ENCODE data around the gene SLC22A13. TPM values are rescaled to one million over a fixed set of nuclear protein-coding genes. Genes with fewer than 3 reads are reported as not detected.

SLC22A13 gene
- total RNA-seq, 1 donor from 2014 or later, result 0.51 TPM

GRCh38 chr3:38314112-38314763, 48.6 kb downstream of the SLC22A13 start:
- no peak for ATAC-seq (ENCODE audit: low read depth)
- POLR2A ChIA-PET, result no interaction called here

GRCh38 chr3:38314764-38315487, 49.3 kb downstream of the SLC22A13 start:
- no peak overlapping the region for H3K4me3 Mint-ChIP-seq
- H3K36me3 Mint-ChIP-seq (ENCODE audit: low read depth), result no peaks in the 10 kb centered on the region
- no peaks in the 10 kb centered on the region for H3K9me3 Mint-ChIP-seq
- DNase-seq (no peak), ATAC-seq (ENCODE audit: low read depth) (no peak)
- peaks cover 3% of the 10 kb centered on the region for H3K27me3 Mint-ChIP-seq
- TF ChIP-seq CTCF (IDR thresholded peaks at IDR 0.05), result no peak
- POLR2A ChIA-PET, result no interaction called here
- CTCF ChIA-PET, result no interaction called here
- intact Hi-C loops (cut with micrococcal nuclease), result no loop called here
- no peak overlapping the region for H3K27ac Mint-ChIP-seq
- H3K4me1 Mint-ChIP-seq, result no peaks in the 10 kb centered on the region

More at GRCh38 chr3:38314112-38314763, 48.6 kb downstream of the SLC22A13 start:
- H3K4me1 Mint-ChIP-seq, result no peaks in the 10 kb centered on the region
- H3K36me3 Mint-ChIP-seq (ENCODE audit: low read depth), result no peaks in the 10 kb centered on the region
- peaks cover 7% of the 10 kb centered on the region for H3K27me3 Mint-ChIP-seq
- TF ChIP-seq CTCF (IDR thresholded peaks at IDR 0.05), result no peak
- H3K9me3 Mint-ChIP-seq, result no peaks in the 10 kb centered on the region
- intact Hi-C loops (cut with micrococcal nuclease), result no loop called here
- CTCF ChIA-PET, result no interaction called here
- no peak overlapping the region for H3K4me3 Mint-ChIP-seq
- no peak for DNase-seq
- H3K27ac Mint-ChIP-seq, result no peak overlapping the region

- intact Hi-C loops (cut with micrococcal nuclease), result no loop called here
- Mint-ChIP-seq H3K4me1 (no peaks in the 10 kb centered on the region), H3K27me3 (peaks cover 3% of the 10 kb centered on the region), H3K4me3 (no peak overlapping the region), H3K9me3 (no peaks in the 10 kb centered on the region), H3K27ac (no peak overlapping the region), H3K36me3 (ENCODE audit: low read depth) (no peaks in the 10 kb centered on the region)
- ChIA-PET POLR2A (no interaction called here), CTCF (no interaction called here)
- ATAC-seq (ENCODE audit: low read depth) (no peak), DNase-seq (no peak)
- no peak for TF ChIP-seq CTCF (IDR thresholded peaks at IDR 0.05)
These were observed 50.0 kb downstream of the SLC22A13 start for GRCh38 chr3:38315488-38316230.

- peaks cover 3% of the 10 kb centered on the region for H3K27me3 Mint-ChIP-seq
- intact Hi-C loops (cut with micrococcal nuclease), result no loop called here
- H3K27ac Mint-ChIP-seq, result no peak overlapping the region
- H3K4me1 Mint-ChIP-seq, result no peaks in the 10 kb centered on the region
- H3K4me3 Mint-ChIP-seq, result no peak overlapping the region
- ChIA-PET POLR2A (no interaction called here), CTCF (no interaction called here)
- no peaks in the 10 kb centered on the region for H3K9me3 Mint-ChIP-seq
- ATAC-seq (ENCODE audit: low read depth), result no peak
- H3K36me3 Mint-ChIP-seq (ENCODE audit: low read depth), result no peaks in the 10 kb centered on the region
- no peak for DNase-seq
- no peak for TF ChIP-seq CTCF (IDR thresholded peaks at IDR 0.05)
These were observed 51.0 kb downstream of the SLC22A13 start for GRCh38 chr3:38316356-38317191.

Data from activated B cell treated with CpG ODN at 0.5 μM for 24 hours (primary cell).